GM18505 (cell line): ENCODE results near the gene WDR47.
A peak's percentile ranks its signal among the peaks of the same experiment; 100 is the strongest.
"Not testable (repeated sequence)": the region's sequence is repeated elsewhere in the genome, so short reads cannot be mapped to it uniquely, and the experiment has no call there.

Experiments used
- ATAC-seq: cut with Tn5 transposase; IDR thresholded peaks from one replicate; pipeline ENCODE4 v1.9.1; 2021; ENCODE audit not compliant: unreplicated experiment
- POLR2A ChIP-seq: IDR thresholded peaks from 4 replicates; pipeline ENCODE4 v1.6.1; 2011; ENCODE audit warnings: borderline replicate concordance; ENCODE audit not compliant: insufficient read depth, insufficient read length; ENCODE audit errors: extremely low read depth

WDR47 gene

DNA sequence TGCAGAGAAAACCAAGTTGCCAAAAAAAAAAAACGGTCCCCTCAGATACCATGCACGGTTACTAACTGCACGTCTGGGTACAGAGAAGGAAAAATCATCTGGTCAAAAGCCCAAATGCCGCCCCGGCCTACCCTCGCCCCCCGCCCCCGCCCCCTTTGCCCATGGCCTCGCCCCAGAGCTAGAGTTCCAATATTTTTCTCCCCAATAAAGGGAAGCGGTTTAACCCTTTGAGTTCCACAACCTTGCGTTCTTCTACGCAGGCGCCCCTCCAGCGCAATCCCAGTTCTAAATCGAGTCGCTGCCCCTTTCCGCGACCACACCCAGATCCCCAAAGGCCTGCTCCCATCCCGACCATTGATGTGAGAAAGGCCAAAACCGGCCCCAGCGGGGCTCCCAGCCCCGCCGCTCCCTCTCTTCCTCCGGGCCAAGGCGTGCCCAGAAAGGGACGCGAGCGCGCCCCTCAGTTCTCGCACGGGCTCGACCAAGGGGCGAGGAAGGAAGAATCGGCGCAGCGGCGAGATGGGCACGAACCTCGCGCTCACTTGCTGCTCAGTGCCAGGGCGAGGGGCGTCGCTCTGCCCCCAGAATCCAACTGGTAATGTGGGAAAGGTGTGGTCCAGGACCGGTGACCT is 797 bp downstream of the WDR47 start:
- ATAC-seq = peak; percentile 29
- TF ChIP-seq POLR2A = no peak

DNA sequence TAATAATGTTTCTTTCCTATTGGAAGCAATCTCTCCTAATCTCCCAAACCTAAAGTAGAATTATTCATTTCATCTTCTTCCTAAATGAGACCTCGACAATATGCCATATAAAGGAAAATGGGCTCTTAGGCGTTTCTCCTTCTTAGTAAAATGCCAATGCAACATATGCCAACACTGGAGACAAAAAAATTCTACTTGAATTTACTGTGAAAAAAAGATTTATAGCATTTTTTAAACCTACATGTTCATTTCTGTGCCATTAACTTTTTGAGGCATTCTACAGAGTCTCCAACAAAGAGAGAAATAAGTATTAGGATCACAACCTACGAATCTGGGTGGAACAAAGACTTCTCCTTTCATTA is 1.3 kb downstream of the WDR47 start:
- no peak for TF ChIP-seq POLR2A
- ATAC-seq = no peak

DNA sequence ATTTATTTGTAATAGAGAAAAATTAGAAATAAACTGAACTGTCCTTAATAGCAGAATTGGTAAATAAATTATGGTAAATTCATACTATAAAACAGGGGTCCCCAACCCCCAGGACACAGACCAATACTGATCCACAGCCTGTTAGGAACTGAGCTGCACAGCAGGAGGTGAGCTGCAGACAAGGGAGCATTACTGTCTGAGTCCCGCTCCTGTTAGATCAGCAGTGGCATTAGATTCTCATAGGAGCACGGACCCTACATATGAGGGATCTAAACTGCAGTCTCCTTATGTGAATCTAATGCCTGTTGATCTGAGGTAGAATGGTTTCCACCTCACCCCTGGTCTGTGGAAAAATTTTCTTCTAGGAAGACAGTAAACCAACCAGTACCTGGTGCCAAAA is 7.5 kb downstream of the WDR47 start:
- no peak for TF ChIP-seq POLR2A
- ATAC-seq = no peak

GRCh38 chr1:109029493-109029892 is 12.4 kb downstream of the WDR47 start:
- not testable (repeated sequence) for ATAC-seq

DNA sequence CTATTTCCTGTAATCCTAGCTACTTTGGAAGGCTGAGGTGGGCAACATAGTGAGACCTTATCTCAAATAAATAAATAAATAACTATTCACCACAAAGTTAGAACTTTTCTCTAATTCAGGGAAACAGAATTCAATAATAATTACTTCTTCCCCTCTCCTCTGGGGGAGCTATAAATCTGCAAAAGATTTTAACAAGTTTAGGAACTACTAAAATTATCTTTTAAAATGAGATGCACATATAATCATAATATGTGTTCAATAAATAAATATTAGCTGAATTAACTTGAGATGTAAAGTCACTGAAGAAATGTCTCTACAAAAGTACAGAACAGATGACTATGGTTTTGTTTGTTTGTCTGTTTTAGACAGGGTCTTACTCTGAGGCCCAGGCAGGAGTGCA is 14.1 kb downstream of the WDR47 start:
- no peak for TF ChIP-seq POLR2A
- ATAC-seq = no peak

GRCh38 chr1:109025694-109026093 is 16.2 kb downstream of the WDR47 start:
- ATAC-seq = no peak
- TF ChIP-seq POLR2A = no peak

- TF ChIP-seq POLR2A = no peak
- ATAC-seq = no peak
Observed at GRCh38 chr1:109024646-109025045, 17.3 kb downstream of the WDR47 start.

- no peak for TF ChIP-seq POLR2A
- no peak for ATAC-seq
Observed at GRCh38 chr1:109020693-109021257, 21.1 kb downstream of the WDR47 start.

DNA sequence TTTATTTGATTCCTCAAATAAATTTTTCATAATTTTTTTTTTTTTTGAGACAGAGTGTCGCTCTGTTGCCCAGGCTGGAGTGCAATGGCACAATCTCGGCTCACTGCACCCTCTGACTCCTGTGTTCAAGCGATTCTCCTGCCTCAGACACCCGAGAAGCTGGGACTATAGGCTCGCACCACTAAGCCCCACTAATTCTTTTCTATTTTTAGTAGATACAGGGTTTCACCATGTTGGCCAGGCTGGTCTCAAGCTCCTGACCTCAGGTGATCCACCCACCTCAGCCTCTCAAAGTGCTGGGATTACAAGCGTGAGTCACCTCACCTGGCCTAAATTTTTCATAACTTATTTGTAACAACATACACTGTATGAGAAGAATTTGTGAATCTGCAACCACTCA is 24.2 kb downstream of the WDR47 start:
- not testable (repeated sequence) for ATAC-seq

DNA sequence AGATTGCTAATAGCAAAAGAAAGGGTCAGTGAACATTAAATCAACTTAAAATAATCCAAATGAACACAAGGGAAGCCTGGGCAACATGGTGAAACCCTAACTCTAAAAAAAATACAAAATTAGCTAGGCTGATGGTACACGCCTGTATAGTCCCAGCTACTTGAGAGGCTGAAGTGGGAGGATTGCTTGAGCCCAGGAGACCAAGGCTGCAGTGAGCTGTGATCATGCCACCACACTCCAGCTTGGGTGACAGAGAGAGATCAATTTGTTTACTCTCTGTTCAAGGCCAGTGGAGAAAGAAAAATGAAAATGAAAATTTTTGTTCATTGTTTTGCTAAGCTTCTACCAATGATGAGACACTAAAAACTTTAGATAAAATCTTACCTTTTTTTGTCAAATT is 24.8 kb downstream of the WDR47 start:
- no peak for ATAC-seq
- no peak for TF ChIP-seq POLR2A

DNA sequence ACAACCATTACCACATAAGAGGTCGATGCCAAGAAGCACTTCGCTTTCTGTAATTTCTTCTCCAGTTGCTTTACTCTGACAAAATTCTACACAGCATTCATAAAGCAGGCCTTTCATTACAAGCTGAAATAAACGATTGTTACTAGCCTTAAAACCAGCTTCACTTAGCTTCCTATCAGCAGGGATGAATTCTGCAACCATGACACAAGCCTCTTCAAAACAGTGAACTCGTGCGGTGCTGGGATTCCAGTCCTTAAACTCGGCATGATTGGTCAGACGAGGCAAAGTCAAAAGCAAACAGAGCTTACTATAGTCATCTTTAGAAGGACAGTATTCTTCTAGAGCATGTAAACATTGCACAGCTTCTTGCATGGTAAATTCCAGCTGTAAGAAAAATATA is 30.6 kb downstream of the WDR47 start:
- TF ChIP-seq POLR2A = no peak
- no peak for ATAC-seq

- not testable (repeated sequence) for ATAC-seq
Observed at GRCh38 chr1:108996622-108997021, 45.3 kb downstream of the WDR47 start.

DNA sequence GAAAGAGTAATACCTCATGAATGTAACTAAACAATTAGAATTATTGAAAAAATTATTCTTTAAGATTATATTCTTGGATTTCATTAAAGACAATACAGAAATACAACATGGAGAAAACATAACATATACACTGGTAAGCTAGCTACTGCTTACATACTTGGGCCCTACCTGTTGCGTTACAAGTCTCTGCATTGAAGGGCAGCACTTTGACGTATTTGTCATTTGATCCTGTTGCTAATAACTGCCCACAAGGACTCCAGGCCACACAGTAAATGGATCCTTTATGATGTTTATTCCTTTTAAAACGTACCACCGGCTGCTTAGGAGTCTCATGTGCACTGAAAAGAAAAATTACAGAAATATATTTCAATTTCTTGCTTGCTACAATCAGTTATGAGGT is 58.8 kb downstream of the WDR47 start:
- TF ChIP-seq POLR2A = no peak
- ATAC-seq = no peak

DNA sequence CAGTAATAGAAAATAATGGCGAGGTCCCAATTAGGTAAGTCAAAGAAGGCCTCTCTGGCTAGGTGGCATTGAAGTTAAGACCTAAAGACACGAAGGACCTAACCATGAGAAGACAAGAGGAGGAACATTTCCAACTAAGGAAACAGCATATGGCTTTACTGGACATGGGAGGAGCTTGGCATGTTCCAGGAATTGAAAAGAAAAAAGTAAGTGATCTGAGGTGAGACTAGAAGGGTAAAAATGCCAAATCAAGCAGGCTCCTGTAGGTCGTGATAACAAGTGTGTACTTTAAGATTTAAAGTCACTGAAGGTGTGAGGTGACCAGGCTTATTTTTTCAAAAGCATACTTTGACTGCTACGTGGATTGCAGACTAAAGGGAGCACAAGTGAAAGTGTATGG is 65.2 kb downstream of the WDR47 start:
- no peak for TF ChIP-seq POLR2A
- ATAC-seq = no peak

DNA sequence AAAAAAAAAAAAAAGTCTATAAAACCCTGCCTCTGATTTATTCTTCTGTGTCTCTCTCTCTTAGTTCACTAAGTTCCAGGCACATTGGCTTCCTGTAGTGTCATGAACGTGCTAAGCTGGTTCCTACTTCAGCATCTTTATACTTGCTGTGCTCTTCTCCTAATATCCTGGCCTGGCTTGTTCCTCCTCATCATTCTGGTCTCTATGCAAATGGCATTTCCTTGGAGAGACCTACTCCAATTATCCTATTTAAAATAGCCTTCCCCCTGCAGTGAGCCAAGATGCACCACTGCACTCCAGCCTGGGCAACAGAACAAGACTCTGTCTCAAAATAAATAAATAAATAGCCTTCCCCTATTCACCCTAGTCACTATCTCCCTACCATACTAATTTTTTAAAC is 69.0 kb downstream of the WDR47 start:
- ATAC-seq = no peak
- no peak for TF ChIP-seq POLR2A
